Neural cell (in vitro differentiated cells): ENCODE results near the gene UNC79.

Source experiments
- EP300 ChIP-seq: fragments of 450-650 bp; conservative IDR thresholded peaks from 2 replicates; pipeline ENCODE4 v1.6.1; 2014; ENCODE audit warnings: antibody characterized with exemption, mild to moderate bottlenecking, moderate library complexity; ENCODE audit not compliant: poor library complexity, severe bottlenecking
- EZH2 ChIP-seq: fragments of 200-600, 300-800 bp; shearing (Covaris generic), sonication (generic); IDR thresholded peaks from 2 replicates; pipeline ENCODE4 v1.6.1; 2014; ENCODE audit warnings: antibody characterized with exemption, low read length, borderline replicate concordance, mild to moderate bottlenecking; ENCODE audit not compliant: insufficient read depth, poor library complexity, severe bottlenecking
- TF ChIP-seq, protein P1 (sequence below): fragments of 450-650 bp; IDR thresholded peaks from 2 replicates; pipeline ENCODE4 v1.5.1; 2014; ENCODE audit warnings: antibody characterized with exemption, mild to moderate bottlenecking, moderate library complexity; ENCODE audit not compliant: poor library complexity, severe bottlenecking

DNA sequence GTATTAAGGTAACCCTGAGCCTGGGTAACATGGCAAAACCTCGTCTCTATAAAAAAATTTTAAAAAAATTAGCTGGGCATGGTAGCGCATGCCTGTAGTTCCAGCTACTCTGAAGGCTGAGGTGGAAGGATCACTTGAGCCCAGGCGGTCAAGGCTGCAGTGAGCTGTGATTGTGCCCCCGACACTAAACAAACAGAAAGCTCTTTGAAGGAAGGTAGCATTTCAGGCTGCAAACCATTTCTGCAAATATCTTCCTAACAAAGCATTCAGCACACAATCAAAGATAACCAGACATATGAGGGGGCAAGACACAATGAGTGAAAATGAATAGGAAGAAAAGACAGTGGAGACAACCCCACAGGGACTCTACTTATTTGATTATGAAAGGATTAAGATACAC is 238.9 kb downstream of the UNC79 start:
- TF ChIP-seq, protein P1, sequence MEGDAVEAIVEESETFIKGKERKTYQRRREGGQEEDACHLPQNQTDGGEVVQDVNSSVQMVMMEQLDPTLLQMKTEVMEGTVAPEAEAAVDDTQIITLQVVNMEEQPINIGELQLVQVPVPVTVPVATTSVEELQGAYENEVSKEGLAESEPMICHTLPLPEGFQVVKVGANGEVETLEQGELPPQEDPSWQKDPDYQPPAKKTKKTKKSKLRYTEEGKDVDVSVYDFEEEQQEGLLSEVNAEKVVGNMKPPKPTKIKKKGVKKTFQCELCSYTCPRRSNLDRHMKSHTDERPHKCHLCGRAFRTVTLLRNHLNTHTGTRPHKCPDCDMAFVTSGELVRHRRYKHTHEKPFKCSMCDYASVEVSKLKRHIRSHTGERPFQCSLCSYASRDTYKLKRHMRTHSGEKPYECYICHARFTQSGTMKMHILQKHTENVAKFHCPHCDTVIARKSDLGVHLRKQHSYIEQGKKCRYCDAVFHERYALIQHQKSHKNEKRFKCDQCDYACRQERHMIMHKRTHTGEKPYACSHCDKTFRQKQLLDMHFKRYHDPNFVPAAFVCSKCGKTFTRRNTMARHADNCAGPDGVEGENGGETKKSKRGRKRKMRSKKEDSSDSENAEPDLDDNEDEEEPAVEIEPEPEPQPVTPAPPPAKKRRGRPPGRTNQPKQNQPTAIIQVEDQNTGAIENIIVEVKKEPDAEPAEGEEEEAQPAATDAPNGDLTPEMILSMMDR, result no peak
- TF ChIP-seq EZH2 (no peak), EP300 (no peak)
